Bronchial epithelial cell (primary cell): ENCODE data around the gene MALSU1. TPM values are rescaled to one million over a fixed set of nuclear protein-coding genes. Genes with fewer than 3 reads are reported as not detected.

Experiments
- DNase-seq: peaks from one replicate; pipeline ENCODE4 v3.0.0-alpha.2; 2010; ENCODE audit warnings: low read depth
- FAIRE-seq: peaks from 2 replicates; lab custom pipeline; 2011; peaks lifted over from hg19 to GRCh38; lab: Jason Lieb, UNC
- H3K27me3 ChIP-seq: 2 replicates; pipeline ENCODE4 v1.5.1; 2011; ENCODE audit warnings: low read length; ENCODE audit not compliant: control insufficient read depth, insufficient read depth
- H3K36me3 ChIP-seq: 2 replicates; pipeline ENCODE4 v1.5.1; 2011; ENCODE audit warnings: low read length; ENCODE audit not compliant: control insufficient read depth, insufficient read depth
- H3K4me3 ChIP-seq: 2 replicates; pipeline ENCODE4 v1.5.1; 2011; ENCODE audit warnings: mild to moderate bottlenecking, low read depth, low read length, control low read depth
- CTCF ChIP-seq: IDR thresholded peaks from 2 replicates; pipeline ENCODE4 v1.5.1; 2011; ENCODE audit warnings: mild to moderate bottlenecking, moderate library complexity, low read length, control low read depth, inconsistent platforms; ENCODE audit not compliant: insufficient read depth, severe bottlenecking
- total RNA-seq: library from RNA; depleted of rRNA; stranded (reverse); fragments of >200 nt; gene quantifications from 2 replicates; pipeline ENCODE4 v1.2.1, GENCODE V29; 2014

Gene MALSU1
- total RNA-seq, 1 donor from 2014 or later: 61.6 TPM

GRCh38 chr7:23279819-23280525 is 19.2 kb upstream of the MALSU1 start:
- H3K4me3 ChIP-seq: no peak overlapping the region
- no peaks in the 10 kb centered on the region for H3K36me3 ChIP-seq
- no peaks in the 10 kb centered on the region for H3K27me3 ChIP-seq
- no peak for TF ChIP-seq CTCF
- no peak for FAIRE-seq
- no peak for DNase-seq

- DNase-seq (no peak), FAIRE-seq (no peak)
- TF ChIP-seq CTCF: no peak
- Histone ChIP-seq H3K27me3 (no peaks in the 10 kb centered on the region), H3K36me3 (no peaks in the 10 kb centered on the region), H3K4me3 (no peak overlapping the region)
These were observed 16.1 kb upstream of the MALSU1 start for GRCh38 chr7:23283086-23283485.

- Histone ChIP-seq H3K27me3 (no peaks in the 10 kb centered on the region), H3K4me3 (no peak overlapping the region), H3K36me3 (no peaks in the 10 kb centered on the region)
- no peak for TF ChIP-seq CTCF
- FAIRE-seq: no peak
- DNase-seq: no peak
These were observed 14.3 kb upstream of the MALSU1 start for GRCh38 chr7:23284871-23285270.

- TF ChIP-seq CTCF: no peak
- DNase-seq: no peak
- Histone ChIP-seq H3K4me3 (no peak overlapping the region), H3K36me3 (no peaks in the 10 kb centered on the region), H3K27me3 (no peaks in the 10 kb centered on the region)
- FAIRE-seq: no peak
These were observed 13.2 kb upstream of the MALSU1 start for GRCh38 chr7:23285657-23286646.

- TF ChIP-seq CTCF: no peak
- Histone ChIP-seq H3K36me3 (no peaks in the 10 kb centered on the region), H3K4me3 (no peak overlapping the region), H3K27me3 (no peaks in the 10 kb centered on the region)
- no peak for DNase-seq
- FAIRE-seq: no peak
These were observed 11.5 kb upstream of the MALSU1 start for GRCh38 chr7:23287612-23288011.
